K562 (cell line): ENCODE data around the gene DDHD1. TPM values are rescaled to one million over a fixed set of nuclear protein-coding genes. Genes with fewer than 3 reads are reported as not detected.

Experiments
- CCNT2 ChIP-seq: IDR thresholded peaks from 2 replicates; pipeline ENCODE4 v1.6.1; 2011; ENCODE audit warnings: borderline replicate concordance, low read depth, mild to moderate bottlenecking, moderate library complexity, mixed read lengths, low read length; ENCODE audit not compliant: insufficient read length; ENCODE audit errors: extremely low read depth
- DACH1 ChIP-seq: fragments of 450-650 bp; IDR thresholded peaks from 2 replicates; pipeline ENCODE4 v1.6.1; 2018; ENCODE audit not compliant: partially characterized antibody
- HLTF ChIP-seq: fragments of 450-650 bp; IDR thresholded peaks from 2 replicates; pipeline ENCODE4 v1.6.1; 2016
- ILK ChIP-seq: fragments of 450-650 bp; IDR thresholded peaks from 2 replicates; pipeline ENCODE4 v1.6.1; 2016; ENCODE audit warnings: missing genetic modification characterization, low read depth, mild to moderate bottlenecking, missing compliant biosample characterization, moderate library complexity, borderline replicate concordance
- KHSRP ChIP-seq: fragments of 450-650 bp; IDR thresholded peaks from 2 replicates; pipeline ENCODE4 v1.6.1; 2017
- SIN3B ChIP-seq: fragments of 450-650 bp; IDR thresholded peaks from 2 replicates; pipeline ENCODE4 v1.6.1; 2017; ENCODE audit warnings: low read depth, mild to moderate bottlenecking, moderate library complexity
- SMAD4 ChIP-seq: fragments of 250-450 bp; sonication (Bioruptor Pico); conservative IDR thresholded peaks from 2 replicates; pipeline ENCODE4 v1.8.0; 2021; ENCODE audit warnings: inconsistent platforms, mild to moderate bottlenecking, moderate library complexity
- SOX6 ChIP-seq: fragments of 450-650 bp; IDR thresholded peaks from 2 replicates; pipeline ENCODE4 v1.6.1; 2014; ENCODE audit warnings: mild to moderate bottlenecking
- SRSF3 ChIP-seq: fragments of 200-400 bp; formaldehyde crosslinking; IDR thresholded peaks from 2 replicates; pipeline ENCODE4 v1.6.1; 2016; ENCODE audit warnings: mild to moderate bottlenecking, low read length, moderate library complexity; ENCODE audit not compliant: insufficient read depth
- SRSF9 ChIP-seq: fragments of 200-400 bp; formaldehyde crosslinking; IDR thresholded peaks from 2 replicates; pipeline ENCODE4 v1.6.1; 2017; ENCODE audit warnings: low read depth, low read length, borderline replicate concordance
- ZNF143 ChIP-seq: sonication (generic); formaldehyde crosslinking; IDR thresholded peaks from 2 replicates; pipeline ENCODE4 v1.9.0; 2022; ENCODE audit warnings: mild to moderate bottlenecking, missing genetic modification reagents
- ZNF324 ChIP-seq: fragments of 250-450 bp; sonication (Bioruptor Pico); IDR thresholded peaks from 2 replicates; pipeline ENCODE4 v1.4.0; 2020; ENCODE audit warnings: mild to moderate bottlenecking
- ZNF347 ChIP-seq: fragments of 450-650 bp; formaldehyde crosslinking; IDR thresholded peaks from 2 replicates; pipeline ENCODE4 v1.4.0; 2020; ENCODE audit warnings: low read depth, mild to moderate bottlenecking, moderate library complexity
- ZNF695 ChIP-seq: fragments of 450-650 bp; formaldehyde crosslinking; IDR thresholded peaks from 2 replicates; pipeline ENCODE4 v1.4.0; 2020; ENCODE audit warnings: mild to moderate bottlenecking, moderate library complexity
- ZNF830 ChIP-seq: fragments of 250-450 bp; sonication (Bioruptor Pico); IDR thresholded peaks from 2 replicates; pipeline ENCODE4 v1.5.0; 2021; ENCODE audit warnings: mild to moderate bottlenecking
- ZSCAN32 ChIP-seq: fragments of 450-650 bp; formaldehyde crosslinking; IDR thresholded peaks from 2 replicates; pipeline ENCODE4 v1.4.0; 2020; ENCODE audit warnings: mild to moderate bottlenecking, moderate library complexity
- polyA plus RNA-seq, 8 experiments: library from polyadenylated mRNA; depleted of rRNA in 4 of 8; stranded (reverse) in 5 of 8; unstranded in 3 of 8; fragments of >200 nt; fragmentation: Nextera tagmentation in 2 of 8; fragmentation: Illumina TruSeq in 1 of 8; extraction: Ambion mirVana in 2 of 8; extraction: Trizol in 1 of 8; gene quantifications; 2 replicates each; pipeline versions ENCODE4 v1.2.1 to v1.2.3, GENCODE V29; 2011 to 2014; ENCODE audit warnings: inconsistent platforms in 1 of 8, missing spikeins in 1 of 8
- total RNA-seq, 7 experiments: library from RNA; depleted of rRNA in 6 of 7; stranded (reverse); fragments of >200 nt in 6 of 7; fragmentation: Illumina TruSeq in 2 of 7; extraction: Trizol in 2 of 7; gene quantifications; 2 replicates each; pipeline versions ENCODE4 v1.2.1 to v1.2.3, GENCODE V29; 2011 to 2021; ENCODE audit warnings: low replicate concordance in 1 of 7
- TF ChIP-seq, protein P1 (sequence below): fragments of 450-650 bp; formaldehyde crosslinking; IDR thresholded peaks from 2 replicates; pipeline ENCODE4 v1.4.0; 2020; ENCODE audit warnings: mild to moderate bottlenecking, moderate library complexity
- TF ChIP-seq, protein P2 (sequence below): fragments of 450-650 bp; IDR thresholded peaks from 2 replicates; pipeline ENCODE4 v1.6.1; 2016; ENCODE audit warnings: mild to moderate bottlenecking
- TF ChIP-seq, protein P3 (sequence below), 3 experiments: IDR thresholded peaks in 2 of 3; conservative IDR thresholded peaks in 1 of 3; 2 replicates each; pipeline ENCODE4 v1.5.1; 2011 to 2012; ENCODE audit warnings: low read length in 3 of 3, mild to moderate bottlenecking in 3 of 3, control low read depth in 2 of 3, improper control_type of control experiment in 1 of 3, inconsistent platforms in 1 of 3, low read depth in 1 of 3, mixed read lengths in 1 of 3, moderate library complexity in 1 of 3; ENCODE audit not compliant: insufficient read depth in 2 of 3
- TF ChIP-seq, protein P4 (sequence below): fragments of 450-650 bp; formaldehyde crosslinking; IDR thresholded peaks from 2 replicates; pipeline ENCODE4 v1.4.0; 2022; ENCODE audit warnings: missing genetic modification characterization

The DDHD1 gene
- total and polyA plus RNA-seq, 9 of the 15 experiments (the other 6 are each of a cell fraction or from before 2014, with no cell fraction given): 1.2 to 12.3 (median 5.0) TPM

DNA sequence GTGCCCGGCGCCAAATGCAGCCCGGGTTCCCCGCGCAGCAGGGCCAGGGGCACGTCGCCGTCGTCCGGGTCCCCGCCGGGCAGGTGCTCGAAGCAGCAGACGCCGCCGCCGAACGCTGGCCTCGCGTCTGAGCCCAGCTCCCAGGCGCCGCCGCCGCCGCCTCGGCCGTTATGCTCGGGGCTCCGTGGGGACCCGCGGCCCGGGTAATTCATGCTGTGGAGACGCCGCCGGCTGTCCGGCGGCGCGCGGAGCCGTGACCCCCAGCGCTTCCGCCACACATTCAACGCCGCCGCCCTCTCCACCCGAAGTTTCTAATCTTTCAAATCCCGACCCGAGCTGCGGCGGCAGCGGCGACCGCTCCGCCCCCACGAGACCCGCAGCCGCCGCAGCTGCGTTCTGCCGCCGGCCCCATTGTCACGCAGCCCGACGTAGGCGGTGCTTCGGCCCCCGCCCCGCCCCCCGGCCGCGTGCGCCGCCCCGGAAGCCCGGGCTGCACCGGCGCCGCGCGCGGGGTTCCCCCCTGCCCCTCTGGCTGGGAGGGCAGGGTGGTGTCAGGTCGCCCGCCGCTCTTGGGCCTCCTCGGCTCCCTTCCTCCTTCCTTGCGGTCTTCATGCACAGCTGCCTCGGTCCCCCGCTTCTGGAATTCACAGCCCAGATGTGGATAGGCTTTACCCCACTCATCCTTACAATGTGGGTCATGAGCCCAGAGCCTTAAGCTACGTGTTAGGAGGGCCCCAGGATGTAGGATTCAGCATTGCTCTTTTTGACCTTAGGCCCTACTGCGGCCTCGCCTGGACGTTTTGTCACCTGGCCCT lies at the start of gene DDHD1 (continued):
- TF ChIP-seq SRSF9: no peak
- no peak for TF ChIP-seq ZNF830 (CRISPR knock-in tag)
- TF ChIP-seq ZNF143 (CRISPR knock-in tag): no peak
- no peak for TF ChIP-seq SIN3B
- no peak for TF ChIP-seq ZNF324
- TF ChIP-seq ZSCAN32 (CRISPR knock-in tag): no peak
- no peak for TF ChIP-seq ZNF347 (CRISPR knock-in tag)
- TF ChIP-seq SOX6: no peak
- TF ChIP-seq ILK (tag): no peak
- peak; percentile 80 for TF ChIP-seq CCNT2
- no peak for TF ChIP-seq DACH1
- TF ChIP-seq, protein P1, sequence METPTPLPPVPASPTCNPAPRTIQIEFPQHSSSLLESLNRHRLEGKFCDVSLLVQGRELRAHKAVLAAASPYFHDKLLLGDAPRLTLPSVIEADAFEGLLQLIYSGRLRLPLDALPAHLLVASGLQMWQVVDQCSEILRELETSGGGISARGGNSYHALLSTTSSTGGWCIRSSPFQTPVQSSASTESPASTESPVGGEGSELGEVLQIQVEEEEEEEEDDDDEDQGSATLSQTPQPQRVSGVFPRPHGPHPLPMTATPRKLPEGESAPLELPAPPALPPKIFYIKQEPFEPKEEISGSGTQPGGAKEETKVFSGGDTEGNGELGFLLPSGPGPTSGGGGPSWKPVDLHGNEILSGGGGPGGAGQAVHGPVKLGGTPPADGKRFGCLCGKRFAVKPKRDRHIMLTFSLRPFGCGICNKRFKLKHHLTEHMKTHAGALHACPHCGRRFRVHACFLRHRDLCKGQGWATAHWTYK (CRISPR knock-in tag): 0 out of 2 replicates have a peak, but pooled peaks have one; percentile 22
- TF ChIP-seq, protein P2, sequence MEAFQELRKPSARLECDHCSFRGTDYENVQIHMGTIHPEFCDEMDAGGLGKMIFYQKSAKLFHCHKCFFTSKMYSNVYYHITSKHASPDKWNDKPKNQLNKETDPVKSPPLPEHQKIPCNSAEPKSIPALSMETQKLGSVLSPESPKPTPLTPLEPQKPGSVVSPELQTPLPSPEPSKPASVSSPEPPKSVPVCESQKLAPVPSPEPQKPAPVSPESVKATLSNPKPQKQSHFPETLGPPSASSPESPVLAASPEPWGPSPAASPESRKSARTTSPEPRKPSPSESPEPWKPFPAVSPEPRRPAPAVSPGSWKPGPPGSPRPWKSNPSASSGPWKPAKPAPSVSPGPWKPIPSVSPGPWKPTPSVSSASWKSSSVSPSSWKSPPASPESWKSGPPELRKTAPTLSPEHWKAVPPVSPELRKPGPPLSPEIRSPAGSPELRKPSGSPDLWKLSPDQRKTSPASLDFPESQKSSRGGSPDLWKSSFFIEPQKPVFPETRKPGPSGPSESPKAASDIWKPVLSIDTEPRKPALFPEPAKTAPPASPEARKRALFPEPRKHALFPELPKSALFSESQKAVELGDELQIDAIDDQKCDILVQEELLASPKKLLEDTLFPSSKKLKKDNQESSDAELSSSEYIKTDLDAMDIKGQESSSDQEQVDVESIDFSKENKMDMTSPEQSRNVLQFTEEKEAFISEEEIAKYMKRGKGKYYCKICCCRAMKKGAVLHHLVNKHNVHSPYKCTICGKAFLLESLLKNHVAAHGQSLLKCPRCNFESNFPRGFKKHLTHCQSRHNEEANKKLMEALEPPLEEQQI: no peak
- TF ChIP-seq SRSF3: no peak
- TF ChIP-seq, protein P3, sequence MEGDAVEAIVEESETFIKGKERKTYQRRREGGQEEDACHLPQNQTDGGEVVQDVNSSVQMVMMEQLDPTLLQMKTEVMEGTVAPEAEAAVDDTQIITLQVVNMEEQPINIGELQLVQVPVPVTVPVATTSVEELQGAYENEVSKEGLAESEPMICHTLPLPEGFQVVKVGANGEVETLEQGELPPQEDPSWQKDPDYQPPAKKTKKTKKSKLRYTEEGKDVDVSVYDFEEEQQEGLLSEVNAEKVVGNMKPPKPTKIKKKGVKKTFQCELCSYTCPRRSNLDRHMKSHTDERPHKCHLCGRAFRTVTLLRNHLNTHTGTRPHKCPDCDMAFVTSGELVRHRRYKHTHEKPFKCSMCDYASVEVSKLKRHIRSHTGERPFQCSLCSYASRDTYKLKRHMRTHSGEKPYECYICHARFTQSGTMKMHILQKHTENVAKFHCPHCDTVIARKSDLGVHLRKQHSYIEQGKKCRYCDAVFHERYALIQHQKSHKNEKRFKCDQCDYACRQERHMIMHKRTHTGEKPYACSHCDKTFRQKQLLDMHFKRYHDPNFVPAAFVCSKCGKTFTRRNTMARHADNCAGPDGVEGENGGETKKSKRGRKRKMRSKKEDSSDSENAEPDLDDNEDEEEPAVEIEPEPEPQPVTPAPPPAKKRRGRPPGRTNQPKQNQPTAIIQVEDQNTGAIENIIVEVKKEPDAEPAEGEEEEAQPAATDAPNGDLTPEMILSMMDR (IDR thresholded peaks at IDR 0.05 in 2 of 3, conservative IDR thresholded peaks at IDR 0.05 in 1 of 3; ENCODE audit: insufficient read depth in 2 of 3, low read depth in 1 of 3, low read length in 3 of 3): no peak
- no peak for TF ChIP-seq ZNF695 (CRISPR knock-in tag)
- peak; percentile 66; the same call in 1 of the 2 replicates for TF ChIP-seq SMAD4 (CRISPR knock-in tag)
- no peak for TF ChIP-seq HLTF
- TF ChIP-seq, protein P4, sequence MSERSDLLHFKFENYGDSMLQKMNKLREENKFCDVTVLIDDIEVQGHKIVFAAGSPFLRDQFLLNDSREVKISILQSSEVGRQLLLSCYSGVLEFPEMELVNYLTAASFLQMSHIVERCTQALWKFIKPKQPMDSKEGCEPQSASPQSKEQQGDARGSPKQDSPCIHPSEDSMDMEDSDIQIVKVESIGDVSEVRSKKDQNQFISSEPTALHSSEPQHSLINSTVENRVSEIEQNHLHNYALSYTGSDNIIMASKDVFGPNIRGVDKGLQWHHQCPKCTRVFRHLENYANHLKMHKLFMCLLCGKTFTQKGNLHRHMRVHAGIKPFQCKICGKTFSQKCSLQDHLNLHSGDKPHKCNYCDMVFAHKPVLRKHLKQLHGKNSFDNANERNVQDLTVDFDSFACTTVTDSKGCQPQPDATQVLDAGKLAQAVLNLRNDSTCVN (CRISPR knock-in tag): no peak
- no peak for TF ChIP-seq KHSRP
